Uterus (tissue), 2 donors: ENCODE results near the gene GFER.

Experiments used
- POLR2A ChIP-seq, 2 donors: fragments of 450-650 bp; IDR thresholded peaks; one replicate each; pipeline ENCODE4 v1.6.1; 2016; ENCODE audit warnings: antibody characterized with exemption in 2 of 2, mild to moderate bottlenecking in 1 of 2, moderate library complexity in 1 of 2
- TF ChIP-seq, protein P1 (sequence below), 4 experiments: fragments of 200-600 bp in 2 of 4; fragments of 450-650 bp in 2 of 4; sonication (generic) in 2 of 4; IDR thresholded peaks; one replicate each; pipeline ENCODE4 v1.5.1; 2016 to 2019; ENCODE audit warnings: antibody characterized with exemption in 4 of 4, mild to moderate bottlenecking in 2 of 4, moderate library complexity in 1 of 4

GRCh38 chr16:2015117-2015946 lies 31.3 kb downstream of the GFER start:
- TF ChIP-seq, protein P1, sequence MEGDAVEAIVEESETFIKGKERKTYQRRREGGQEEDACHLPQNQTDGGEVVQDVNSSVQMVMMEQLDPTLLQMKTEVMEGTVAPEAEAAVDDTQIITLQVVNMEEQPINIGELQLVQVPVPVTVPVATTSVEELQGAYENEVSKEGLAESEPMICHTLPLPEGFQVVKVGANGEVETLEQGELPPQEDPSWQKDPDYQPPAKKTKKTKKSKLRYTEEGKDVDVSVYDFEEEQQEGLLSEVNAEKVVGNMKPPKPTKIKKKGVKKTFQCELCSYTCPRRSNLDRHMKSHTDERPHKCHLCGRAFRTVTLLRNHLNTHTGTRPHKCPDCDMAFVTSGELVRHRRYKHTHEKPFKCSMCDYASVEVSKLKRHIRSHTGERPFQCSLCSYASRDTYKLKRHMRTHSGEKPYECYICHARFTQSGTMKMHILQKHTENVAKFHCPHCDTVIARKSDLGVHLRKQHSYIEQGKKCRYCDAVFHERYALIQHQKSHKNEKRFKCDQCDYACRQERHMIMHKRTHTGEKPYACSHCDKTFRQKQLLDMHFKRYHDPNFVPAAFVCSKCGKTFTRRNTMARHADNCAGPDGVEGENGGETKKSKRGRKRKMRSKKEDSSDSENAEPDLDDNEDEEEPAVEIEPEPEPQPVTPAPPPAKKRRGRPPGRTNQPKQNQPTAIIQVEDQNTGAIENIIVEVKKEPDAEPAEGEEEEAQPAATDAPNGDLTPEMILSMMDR (IDR thresholded peaks at IDR 0.05): no peak
- TF ChIP-seq POLR2A (IDR thresholded peaks at IDR 0.05): no peak
